A549 (cell line): ENCODE measurements around the gene ZNF385A. TPM values are rescaled to one million over a fixed set of nuclear protein-coding genes. Genes with fewer than 3 reads are reported as not detected.

Experiments used
- ATAC-seq, 2 experiments: fragments of 200-7000 bp in 1 of 2; fragments of >200 bp in 1 of 2; cut with Nextera tagmentation in 1 of 2; cut with Tn5 transposase in 1 of 2; 3 replicates each; pipeline versions ENCODE4 v1.8.0 to v1.9.1; 2018 to 2020; ENCODE audit warnings: mild to moderate bottlenecking in 1 of 2, moderate library complexity in 1 of 2
- CTCF ChIA-PET: fragments of 300-600 bp; sonication (Branson Sonifier 250); formaldehyde crosslinking; extraction: SDS; loops from one replicate; lab custom pipeline; 2021; ENCODE audit warnings: antibody characterized with exemption, inconsistent platforms; lab: Yijun Ruan, JAX
- POLR2A ChIA-PET: fragments of 350-600 bp; formaldehyde crosslinking; extraction: SDS; loops from one replicate; lab custom pipeline; 2021; ENCODE audit warnings: antibody characterized with exemption, inconsistent platforms; lab: Yijun Ruan, JAX
- DNase-seq, 2 experiments: peaks; one replicate each; pipeline versions ENCODE4 v3.0.0 to v3.0.0-alpha.2; 2011 to 2016; ENCODE audit warnings: low read depth in 1 of 2, low spot score in 1 of 2
- FAIRE-seq: peaks from 2 replicates; lab custom pipeline; 2011; peaks lifted over from hg19 to GRCh38; lab: Jason Lieb, UNC
- H3K27ac ChIP-seq, 2 experiments: fragments of >200 bp; sonication (Bioruptor Twin); formaldehyde crosslinking; 3 replicates each; pipeline ENCODE4 v1.5.1; 2016 to 2017
- H3K4me1 ChIP-seq: fragments of >200 bp; sonication (Bioruptor Twin); formaldehyde crosslinking; 3 replicates; pipeline ENCODE4 v1.6.1; 2016
- H3K4me2 ChIP-seq: fragments of >200 bp; sonication (Bioruptor Twin); formaldehyde crosslinking; 3 replicates; pipeline ENCODE4 v1.6.1; 2016
- H3K4me3 ChIP-seq: fragments of >200 bp; sonication (Bioruptor Twin); formaldehyde crosslinking; 3 replicates; pipeline ENCODE4 v1.5.1; 2016
- H3K9me3 ChIP-seq: fragments of >200 bp; sonication (Bioruptor Twin); formaldehyde crosslinking; 3 replicates; pipeline ENCODE4 v1.6.1; 2016
- CEBPB ChIP-seq, 2 experiments: fragments of >200 bp in 1 of 2; sonication (Bioruptor Twin) in 1 of 2; formaldehyde crosslinking in 1 of 2; IDR thresholded peaks; 2 replicates each; pipeline ENCODE4 v1.6.1; 2012 to 2016
- CTCF ChIP-seq: fragments of >200 bp; sonication (Bioruptor Twin); formaldehyde crosslinking; IDR thresholded peaks from 3 replicates; pipeline ENCODE4 v1.5.1; 2016
- EHMT2 ChIP-seq: fragments of 200-600 bp; sonication (generic); IDR thresholded peaks from 2 replicates; pipeline ENCODE4 v1.6.1; 2016; ENCODE audit warnings: antibody characterized with exemption, low read depth, mild to moderate bottlenecking, moderate library complexity
- ELK1 ChIP-seq: fragments of 150-350 bp; IDR thresholded peaks from 2 replicates; pipeline ENCODE4 v1.6.1; 2014; ENCODE audit warnings: low read depth, mild to moderate bottlenecking, low read length
- EP300 ChIP-seq, 2 experiments: fragments of >200 bp; sonication (Bioruptor Twin); formaldehyde crosslinking; IDR thresholded peaks; 2 replicates in 1 of 2; 3 replicates in 1 of 2; pipeline ENCODE4 v1.6.1; 2016 to 2017
- FOSB ChIP-seq: fragments of 250-450 bp; sonication (Bioruptor Pico); IDR thresholded peaks from 2 replicates; pipeline ENCODE4 v1.5.0; 2020; ENCODE audit warnings: mild to moderate bottlenecking, moderate library complexity
- GATA3 ChIP-seq: IDR thresholded peaks from 2 replicates; pipeline ENCODE4 v1.6.1; 2012; ENCODE audit warnings: borderline replicate concordance
- HDAC2 ChIP-seq: fragments of 200-600 bp; sonication (generic); IDR thresholded peaks from 2 replicates; pipeline ENCODE4 v1.6.1; 2016
- HEYL ChIP-seq: fragments of 250-450 bp; sonication (Bioruptor Pico); IDR thresholded peaks from 2 replicates; pipeline ENCODE4 v1.8.0; 2021; ENCODE audit warnings: mild to moderate bottlenecking, moderate library complexity
- HMGXB4 ChIP-seq: fragments of 250-450 bp; sonication (Bioruptor Pico); IDR thresholded peaks from 2 replicates; pipeline ENCODE4 v1.5.0; 2021; ENCODE audit warnings: mild to moderate bottlenecking, moderate library complexity, borderline replicate concordance
- HOXB13 ChIP-seq: fragments of 250-450 bp; sonication (Bioruptor Pico); IDR thresholded peaks from 2 replicates; pipeline ENCODE4 v1.5.0; 2020; ENCODE audit warnings: low read depth, mild to moderate bottlenecking, moderate library complexity
- JUN ChIP-seq, 2 experiments: fragments of >200 bp; sonication (Bioruptor Twin); formaldehyde crosslinking; IDR thresholded peaks; 2 replicates in 1 of 2; 3 replicates in 1 of 2; pipeline ENCODE4 v1.6.1; 2016 to 2017
- KDM1A ChIP-seq: fragments of 200-600 bp; sonication (generic); IDR thresholded peaks from 2 replicates; pipeline ENCODE4 v1.6.1; 2016; ENCODE audit warnings: low read depth, mild to moderate bottlenecking
- POLR2A ChIP-seq: IDR thresholded peaks from 2 replicates; pipeline ENCODE4 v1.6.1; 2012; ENCODE audit warnings: mild to moderate bottlenecking, low read length
- POLR2AphosphoS2 ChIP-seq: conservative IDR thresholded peaks from 2 replicates; pipeline ENCODE4 v1.6.1; 2012; ENCODE audit warnings: low read length, improper control_type of control experiment, inconsistent platforms
- RAD21 ChIP-seq, 2 experiments: fragments of >200 bp in 1 of 2; sonication (Bioruptor Twin) in 1 of 2; formaldehyde crosslinking in 1 of 2; IDR thresholded peaks in 1 of 2; conservative IDR thresholded peaks in 1 of 2; 2 replicates in 1 of 2; 3 replicates in 1 of 2; pipeline ENCODE4 v1.6.1; 2012 to 2018; ENCODE audit warnings: inconsistent platforms in 1 of 2
- RARB ChIP-seq: fragments of 250-450 bp; sonication (Bioruptor Pico); IDR thresholded peaks from 2 replicates; pipeline ENCODE4 v1.8.0; 2021; ENCODE audit warnings: mild to moderate bottlenecking, moderate library complexity
- RNF2 ChIP-seq: fragments of 200-600 bp; sonication (generic); IDR thresholded peaks from 2 replicates; pipeline ENCODE4 v1.6.1; 2016; ENCODE audit warnings: low read depth, mild to moderate bottlenecking, antibody characterized with exemption, moderate library complexity, borderline replicate concordance
- USF2 ChIP-seq: fragments of 450-650 bp; IDR thresholded peaks from 2 replicates; pipeline ENCODE4 v1.6.1; 2014; ENCODE audit warnings: antibody characterized with exemption
- ZC3H11A ChIP-seq: fragments of 450-650 bp; IDR thresholded peaks from 2 replicates; pipeline ENCODE4 v1.6.1; 2014; ENCODE audit warnings: antibody characterized with exemption, mild to moderate bottlenecking
- WGBS: methylation state at CpG from one replicate; pipeline ENCODE4 v1.1.6; 2017; ENCODE audit errors: missing lambda C conversion rate; 5-methylcytosine and 5-hydroxymethylcytosine counted together
- polyA plus RNA-seq, 4 experiments: library from polyadenylated mRNA; depleted of rRNA in 3 of 4; stranded (reverse); fragments of >200 nt; fragmentation: RNase III in 1 of 4; extraction: RNeasy Plus Mini Kit Qiagen cat#74134 plus additional on column Dnase treatment in 1 of 4; gene quantifications; 2 replicates in 3 of 4; 3 replicates in 1 of 4; pipeline ENCODE4 v1.2.3, GENCODE V29; 2011 to 2017

The ZNF385A gene
- polyA plus RNA-seq, 2 of the 4 experiments (the other 2 are of a cell fraction): 1.8 to 14.9 TPM

GRCh38 chr12:54352022-54352531, 32.5 kb downstream of the ZNF385A start (continued):
- TF ChIP-seq EHMT2 (no peak), KDM1A (no peak), HEYL (CRISPR knock-in tag) (no peak), POLR2AphosphoS2 (no peak), JUN (IDR thresholded peaks at IDR 0.05) (no peak), HDAC2 (no peak), HOXB13 (CRISPR knock-in tag) (no peak)
- TF ChIP-seq, all 56 proteins: peak for 0

- WGBS: 86% methylated on average over 4 of the region's 4 CpGs
- ChIA-PET POLR2A (interaction anchor here (2.1 kb wide), 1 partner anchor 8 kb away, joined by 6 read pairs; no protein-coding TSS in a partner anchor), CTCF (interaction anchor here (0.8 to 5.1 kb wide), 12 partner anchors 8 to 159 kb away, joined by 3 to 38 read pairs (median 5); no protein-coding TSS in a partner anchor)
- TF ChIP-seq FOSB (CRISPR knock-in tag): no peak
- no peak for TF ChIP-seq GATA3
- TF ChIP-seq EP300 (IDR thresholded peaks at IDR 0.05): no peak
- TF ChIP-seq RAD21 (conservative IDR thresholded peaks at IDR 0.05 in 1 of 2, IDR thresholded peaks at IDR 0.05 in 1 of 2): no peak
- TF ChIP-seq RNF2: no peak
- TF ChIP-seq JUN (IDR thresholded peaks at IDR 0.05): no peak
- no peak for TF ChIP-seq CTCF
- no peak for TF ChIP-seq ELK1
- no peak for TF ChIP-seq CEBPB (IDR thresholded peaks at IDR 0.05)
- no peak for TF ChIP-seq USF2
- no peak for TF ChIP-seq RARB
- TF ChIP-seq POLR2A: no peak
- TF ChIP-seq HMGXB4 (CRISPR knock-in tag): no peak
- no peak for TF ChIP-seq ZC3H11A
- peaks cover 12% of the 10 kb centered on the region; the same call in 1 of the 3 replicates for H3K4me1 ChIP-seq
- no peak overlapping the region for H3K27ac ChIP-seq
- DNase-seq (no peak), FAIRE-seq (no peak), ATAC-seq (no peak)
- H3K4me3 ChIP-seq: no peak overlapping the region
- no peaks in the 10 kb centered on the region for H3K9me3 ChIP-seq
- H3K4me2 ChIP-seq: no peak overlapping the region
Observed at GRCh38 chr12:54351341-54351740, 33.2 kb downstream of the ZNF385A start.
